Measurements from ENCODE around the gene FNDC8.
"Not testable (repeated sequence)": the region's sequence is repeated elsewhere in the genome, so short reads cannot be mapped to it uniquely, and the experiment has no call there.

The FNDC8 gene

GRCh38 chr17:35142467-35142796 is 21.0 kb downstream of the FNDC8 start:
- no peak for DNase-seq (ENCODE audit: low spot score)

GRCh38 chr17:35144840-35145239 is 23.4 kb downstream of the FNDC8 start:
- DNase-seq (ENCODE audit: low spot score) = no peak

GRCh38 chr17:35146214-35146833 is 24.9 kb downstream of the FNDC8 start:
- DNase-seq (ENCODE audit: low spot score) = no peak

GRCh38 chr17:35147375-35147905 is 26.0 kb downstream of the FNDC8 start, which contains the start of gene UNC45B:
Gene UNC45B, plus strand, starts transcription at chr17:35147817. Its CDS starts 447 bp downstream, at chr17:35148264.
- DNase-seq (ENCODE audit: low spot score) = no peak

GRCh38 chr17:35148144-35148543 is 26.7 kb downstream of the FNDC8 start:
- DNase-seq (ENCODE audit: low spot score) = no peak

GRCh38 chr17:35149941-35150340 is 28.5 kb downstream of the FNDC8 start:
- no peak for DNase-seq (ENCODE audit: low spot score)

- DNase-seq (ENCODE audit: low spot score) = not testable (repeated sequence)
Observed at GRCh38 chr17:35151080-35151479, 29.7 kb downstream of the FNDC8 start.

GRCh38 chr17:35152421-35153140 is 31.2 kb downstream of the FNDC8 start:
- DNase-seq (ENCODE audit: low spot score) = no peak

- no peak for DNase-seq (ENCODE audit: low spot score)
Observed at GRCh38 chr17:35154196-35155165, 33.1 kb downstream of the FNDC8 start.

- no peak for DNase-seq (ENCODE audit: low spot score)
Observed at GRCh38 chr17:35155246-35155645, 33.8 kb downstream of the FNDC8 start.

- DNase-seq (ENCODE audit: low spot score) = no peak
Observed at GRCh38 chr17:35159940-35160339, 38.5 kb downstream of the FNDC8 start.

GRCh38 chr17:35160354-35161201 is 39.2 kb downstream of the FNDC8 start:
- DNase-seq (ENCODE audit: low spot score) = no peak

GRCh38 chr17:35161281-35161761 is 39.9 kb downstream of the FNDC8 start:
- DNase-seq (ENCODE audit: low spot score) = no peak

GRCh38 chr17:35162755-35163154 is 41.3 kb downstream of the FNDC8 start:
- no peak for DNase-seq (ENCODE audit: low spot score)

GRCh38 chr17:35163886-35164285 is 42.5 kb downstream of the FNDC8 start:
- DNase-seq (ENCODE audit: low spot score) = no peak

- no peak for DNase-seq (ENCODE audit: low spot score)
Observed at GRCh38 chr17:35164716-35165115, 43.3 kb downstream of the FNDC8 start.

GRCh38 chr17:35166526-35166925 is 45.1 kb downstream of the FNDC8 start:
- no peak for DNase-seq (ENCODE audit: low spot score)

GRCh38 chr17:35167046-35167445 is 45.6 kb downstream of the FNDC8 start:
- DNase-seq (ENCODE audit: low spot score) = no peak

GRCh38 chr17:35167666-35168065 is 46.3 kb downstream of the FNDC8 start:
- DNase-seq (ENCODE audit: low spot score) = peak; percentile 55

GRCh38 chr17:35169835-35170363 is 48.5 kb downstream of the FNDC8 start:
- DNase-seq (ENCODE audit: low spot score) = no peak
